BE2C (cell line): ENCODE results near the gene UBE3A.

Experiments
- DNase-seq: peaks from one replicate; pipeline ENCODE4 v3.0.0-alpha.2; 2020
- H3K27me3 ChIP-seq: fragments of 250-450 bp; sonication (Bioruptor Pico); 2 replicates; pipeline ENCODE4 v1.5.1; 2020; ENCODE audit warnings: mild to moderate bottlenecking
- H3K36me3 ChIP-seq: fragments of 250-450 bp; sonication (Bioruptor Pico); 2 replicates; pipeline ENCODE4 v1.5.1; 2020; ENCODE audit warnings: mild to moderate bottlenecking
- H3K4me1 ChIP-seq: fragments of 250-450 bp; sonication (Bioruptor Pico); 2 replicates; pipeline ENCODE4 v1.5.1; 2020
- H3K4me3 ChIP-seq: 2 replicates; pipeline ENCODE4 v1.5.1; 2011; ENCODE audit warnings: low read depth, low read length
- H3K9me3 ChIP-seq: fragments of 250-450 bp; sonication (Bioruptor Pico); 2 replicates; pipeline ENCODE4 v1.5.1; 2020
- TF ChIP-seq, protein P1 (sequence below): IDR thresholded peaks from 2 replicates; pipeline ENCODE4 v1.5.1; 2012; ENCODE audit warnings: mild to moderate bottlenecking, low read depth, low read length

UBE3A gene

DNA sequence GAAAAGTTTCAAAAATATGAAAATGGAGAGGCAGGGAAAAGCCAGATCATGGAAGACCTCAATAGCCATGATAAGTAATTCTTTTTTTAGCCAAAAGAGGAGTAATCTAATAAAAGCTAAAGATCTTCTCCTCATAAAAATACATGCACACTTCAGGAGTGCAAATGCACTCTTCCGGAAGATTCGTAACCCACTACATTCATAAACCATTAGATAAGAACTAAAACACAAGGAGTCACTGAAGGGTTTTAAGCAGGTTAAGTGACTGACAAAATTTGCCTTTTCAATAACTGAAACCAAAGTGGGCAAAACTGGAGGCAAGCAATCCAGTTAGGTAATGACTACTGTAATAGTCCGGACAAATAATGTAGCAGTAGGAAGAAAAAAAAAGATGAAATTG is 46.0 kb downstream of the UBE3A start:
- TF ChIP-seq, protein P1, sequence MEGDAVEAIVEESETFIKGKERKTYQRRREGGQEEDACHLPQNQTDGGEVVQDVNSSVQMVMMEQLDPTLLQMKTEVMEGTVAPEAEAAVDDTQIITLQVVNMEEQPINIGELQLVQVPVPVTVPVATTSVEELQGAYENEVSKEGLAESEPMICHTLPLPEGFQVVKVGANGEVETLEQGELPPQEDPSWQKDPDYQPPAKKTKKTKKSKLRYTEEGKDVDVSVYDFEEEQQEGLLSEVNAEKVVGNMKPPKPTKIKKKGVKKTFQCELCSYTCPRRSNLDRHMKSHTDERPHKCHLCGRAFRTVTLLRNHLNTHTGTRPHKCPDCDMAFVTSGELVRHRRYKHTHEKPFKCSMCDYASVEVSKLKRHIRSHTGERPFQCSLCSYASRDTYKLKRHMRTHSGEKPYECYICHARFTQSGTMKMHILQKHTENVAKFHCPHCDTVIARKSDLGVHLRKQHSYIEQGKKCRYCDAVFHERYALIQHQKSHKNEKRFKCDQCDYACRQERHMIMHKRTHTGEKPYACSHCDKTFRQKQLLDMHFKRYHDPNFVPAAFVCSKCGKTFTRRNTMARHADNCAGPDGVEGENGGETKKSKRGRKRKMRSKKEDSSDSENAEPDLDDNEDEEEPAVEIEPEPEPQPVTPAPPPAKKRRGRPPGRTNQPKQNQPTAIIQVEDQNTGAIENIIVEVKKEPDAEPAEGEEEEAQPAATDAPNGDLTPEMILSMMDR = no peak
- Histone ChIP-seq H3K27me3 (no peaks in the 10 kb centered on the region), H3K9me3 (no peaks in the 10 kb centered on the region), H3K4me1 (no peaks in the 10 kb centered on the region; the same call in 1 of the 2 replicates), H3K36me3 (peaks cover 5% of the 10 kb centered on the region; the same call in 1 of the 2 replicates), H3K4me3 (no peak overlapping the region)
- DNase-seq = no peak

DNA sequence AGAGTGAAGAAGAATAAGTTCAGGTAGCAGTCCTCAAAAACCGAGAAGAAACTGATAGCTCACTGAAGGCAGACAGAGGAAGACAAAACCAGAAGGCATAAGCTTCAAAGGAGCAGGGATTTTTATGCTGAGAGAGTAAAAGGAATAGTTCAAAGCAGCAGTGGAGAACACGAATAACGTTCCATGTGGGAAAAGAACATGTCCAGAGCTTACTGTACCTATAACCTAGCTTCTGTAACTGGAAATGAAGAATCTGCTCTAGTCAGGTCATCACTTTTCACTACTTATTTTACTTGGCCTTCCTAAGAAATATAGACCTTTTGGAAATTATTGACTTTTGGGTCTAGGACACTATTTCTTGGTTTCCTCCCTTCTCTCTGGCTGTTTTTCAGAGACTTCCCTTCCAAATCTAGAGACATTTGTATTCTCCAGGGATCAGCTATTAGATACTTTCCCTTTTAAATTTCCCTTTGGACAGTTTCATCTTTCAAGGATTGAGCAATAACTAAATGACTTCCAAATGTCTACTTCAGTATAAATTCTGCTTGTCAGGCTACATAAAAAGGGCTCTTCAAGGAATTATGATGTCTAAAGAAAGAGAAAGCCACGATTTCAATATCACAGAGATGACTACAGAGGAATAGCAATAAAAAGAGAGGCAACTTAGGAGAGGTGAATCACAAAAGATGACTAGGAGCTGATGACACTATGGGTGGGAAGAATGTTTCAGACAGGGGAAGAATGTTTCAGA is 46.7 kb downstream of the UBE3A start:
- Histone ChIP-seq H3K36me3 (peaks cover 5% of the 10 kb centered on the region; the same call in 1 of the 2 replicates), H3K4me3 (no peak overlapping the region), H3K4me1 (no peaks in the 10 kb centered on the region; the same call in 1 of the 2 replicates), H3K9me3 (no peaks in the 10 kb centered on the region), H3K27me3 (no peaks in the 10 kb centered on the region)
- DNase-seq = no peak
- TF ChIP-seq, protein P1 = no peak

DNA sequence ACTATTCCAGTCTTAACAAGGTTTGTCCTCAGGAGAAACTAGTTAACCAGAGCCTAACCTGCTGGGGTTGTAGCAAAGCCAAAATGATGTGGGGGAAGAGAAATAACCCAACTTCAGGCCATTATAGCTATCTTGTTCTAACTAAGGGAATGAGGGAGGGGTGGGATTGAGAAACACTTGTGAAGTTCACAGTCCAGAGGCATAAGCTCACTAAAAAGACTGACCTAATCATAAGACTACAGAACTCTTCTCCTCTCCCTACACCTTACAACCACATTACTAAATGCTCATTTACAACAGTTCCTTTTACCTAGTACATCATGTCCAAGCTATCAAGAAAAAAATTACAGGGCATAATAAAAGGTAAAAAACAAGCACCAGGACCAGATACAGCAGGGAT is 52.8 kb downstream of the UBE3A start:
- Histone ChIP-seq H3K4me1 (no peaks in the 10 kb centered on the region), H3K9me3 (no peaks in the 10 kb centered on the region), H3K4me3 (no peak overlapping the region), H3K27me3 (no peaks in the 10 kb centered on the region), H3K36me3 (no peaks in the 10 kb centered on the region; the same call in 1 of the 2 replicates)
- DNase-seq = no peak
- TF ChIP-seq, protein P1 = no peak

- Histone ChIP-seq H3K27me3 (no peaks in the 10 kb centered on the region), H3K9me3 (no peaks in the 10 kb centered on the region), H3K36me3 (peaks cover 2% of the 10 kb centered on the region), H3K4me3 (no peak overlapping the region), H3K4me1 (no peaks in the 10 kb centered on the region)
- TF ChIP-seq, protein P1 = no peak
- DNase-seq = no peak
Observed at GRCh38 chr15:25381579-25381978, 57.2 kb downstream of the UBE3A start.

DNA sequence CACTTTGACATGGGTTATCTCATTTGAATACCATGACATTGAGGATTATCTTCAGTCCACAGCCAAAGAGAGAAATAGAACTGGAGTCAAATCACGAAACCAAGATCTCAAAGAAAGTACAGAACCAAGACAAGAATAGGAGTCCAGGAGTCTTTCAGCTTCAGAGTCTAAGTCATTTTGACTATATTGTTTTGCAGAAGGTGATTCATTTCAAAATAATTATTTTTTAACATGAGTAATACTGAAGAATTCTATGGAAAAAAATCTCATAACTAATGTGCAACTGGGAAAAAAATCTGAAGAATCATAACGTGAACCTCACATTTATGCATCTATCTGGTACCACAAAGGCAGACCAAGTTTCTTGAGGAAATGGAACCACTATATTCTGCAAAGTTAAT is 60.3 kb downstream of the UBE3A start:
- TF ChIP-seq, protein P1 = no peak
- no peaks in the 10 kb centered on the region for H3K4me1 ChIP-seq
- H3K36me3 ChIP-seq = peaks cover 22% of the 10 kb centered on the region
- no peak for DNase-seq
- H3K27me3 ChIP-seq = no peaks in the 10 kb centered on the region
- H3K9me3 ChIP-seq = no peaks in the 10 kb centered on the region
- no peak overlapping the region for H3K4me3 ChIP-seq

DNA sequence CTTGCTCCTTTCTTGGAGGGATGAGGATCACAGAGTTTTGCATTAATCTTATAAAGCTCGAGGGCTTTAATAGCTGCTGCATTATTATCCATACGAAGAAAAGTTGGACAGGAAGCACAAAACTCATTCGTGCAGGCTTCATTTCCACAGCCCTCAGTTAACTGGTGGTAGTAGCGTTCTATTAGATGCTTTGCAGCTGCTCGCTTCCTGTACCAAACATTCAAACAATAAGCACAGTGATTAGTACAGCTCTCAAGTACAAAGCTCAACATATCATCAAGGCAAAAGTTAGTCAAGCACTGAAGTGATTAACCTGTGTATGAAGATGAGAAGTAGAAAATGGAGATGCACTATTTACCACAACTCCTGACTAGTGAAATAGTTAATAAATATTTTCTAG is 63.3 kb downstream of the UBE3A start:
- TF ChIP-seq, protein P1 = no peak
- Histone ChIP-seq H3K9me3 (no peaks in the 10 kb centered on the region), H3K4me3 (no peak overlapping the region), H3K36me3 (peaks cover 34% of the 10 kb centered on the region), H3K4me1 (no peaks in the 10 kb centered on the region), H3K27me3 (no peaks in the 10 kb centered on the region)
- no peak for DNase-seq
